ENCODE results near the gene STX16.

Gene STX16

DNA sequence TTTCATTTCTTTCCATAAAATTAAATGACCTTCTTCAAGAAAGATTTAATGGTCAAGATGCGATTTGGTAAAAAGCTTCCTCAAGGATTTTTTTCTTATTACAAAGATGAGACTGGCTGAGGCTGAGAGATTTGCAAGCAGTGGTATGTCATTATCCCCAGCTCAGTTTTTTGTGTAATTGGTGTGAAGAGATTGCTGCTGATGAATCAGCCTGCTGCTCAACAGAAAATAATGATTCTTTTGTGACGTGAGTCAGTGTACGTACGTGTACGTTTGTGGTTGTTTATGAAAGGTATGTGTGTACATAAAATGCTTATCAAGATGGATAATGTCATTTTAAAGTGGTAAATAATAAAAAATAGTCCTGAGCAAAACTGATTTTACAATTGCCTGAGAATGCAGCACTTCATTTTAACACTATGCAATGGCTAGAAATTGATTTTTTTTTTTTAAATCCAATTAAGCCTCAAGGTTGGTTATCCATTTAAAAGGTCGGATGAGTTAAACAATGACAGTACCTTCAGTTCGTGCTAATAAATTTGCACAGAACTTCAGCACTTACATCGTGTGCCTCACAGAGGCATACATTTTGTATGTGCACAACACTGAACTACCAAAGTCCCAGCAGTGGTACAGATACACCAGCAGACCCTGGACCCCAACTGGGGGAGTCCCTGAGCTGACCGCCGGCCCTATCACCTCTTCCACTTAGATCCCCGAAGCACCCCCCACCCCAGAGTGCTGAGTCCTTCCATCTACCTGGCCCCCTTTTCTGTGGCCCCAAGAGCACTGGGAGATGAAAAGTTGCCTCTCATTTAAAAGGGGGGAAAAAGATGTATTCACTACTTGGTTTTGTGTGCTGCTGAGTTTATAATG is 31.8 kb downstream of the STX16 start:
- Histone ChIP-seq H3K4me3 (replicated peaks; ENCODE audit: insufficient read depth, low read length) (no peak overlapping the region), H3K27ac (replicated peaks) (no peak overlapping the region), H3K27me3 (ENCODE audit: insufficient read depth, poor library complexity, severe bottlenecking) (no peaks in the 10 kb centered on the region)
- DNase-seq (ENCODE audit: low read depth in 1 of 2, low spot score in 1 of 2) = no peak
- TF ChIP-seq SPI1 (IDR thresholded peaks at IDR 0.05; ENCODE audit: borderline replicate concordance, low read depth) (no peak), POLR2AphosphoS5 (IDR thresholded peaks at IDR 0.05; ENCODE audit: low read depth) (no peak), GABPA (IDR thresholded peaks at IDR 0.05; ENCODE audit: low read depth) (no peak)
- TF ChIP-seq, protein P1, sequence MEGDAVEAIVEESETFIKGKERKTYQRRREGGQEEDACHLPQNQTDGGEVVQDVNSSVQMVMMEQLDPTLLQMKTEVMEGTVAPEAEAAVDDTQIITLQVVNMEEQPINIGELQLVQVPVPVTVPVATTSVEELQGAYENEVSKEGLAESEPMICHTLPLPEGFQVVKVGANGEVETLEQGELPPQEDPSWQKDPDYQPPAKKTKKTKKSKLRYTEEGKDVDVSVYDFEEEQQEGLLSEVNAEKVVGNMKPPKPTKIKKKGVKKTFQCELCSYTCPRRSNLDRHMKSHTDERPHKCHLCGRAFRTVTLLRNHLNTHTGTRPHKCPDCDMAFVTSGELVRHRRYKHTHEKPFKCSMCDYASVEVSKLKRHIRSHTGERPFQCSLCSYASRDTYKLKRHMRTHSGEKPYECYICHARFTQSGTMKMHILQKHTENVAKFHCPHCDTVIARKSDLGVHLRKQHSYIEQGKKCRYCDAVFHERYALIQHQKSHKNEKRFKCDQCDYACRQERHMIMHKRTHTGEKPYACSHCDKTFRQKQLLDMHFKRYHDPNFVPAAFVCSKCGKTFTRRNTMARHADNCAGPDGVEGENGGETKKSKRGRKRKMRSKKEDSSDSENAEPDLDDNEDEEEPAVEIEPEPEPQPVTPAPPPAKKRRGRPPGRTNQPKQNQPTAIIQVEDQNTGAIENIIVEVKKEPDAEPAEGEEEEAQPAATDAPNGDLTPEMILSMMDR (IDR thresholded peaks at IDR 0.05; ENCODE audit: insufficient read depth, low read length) = no peak
- TF ChIP-seq, protein P2, sequence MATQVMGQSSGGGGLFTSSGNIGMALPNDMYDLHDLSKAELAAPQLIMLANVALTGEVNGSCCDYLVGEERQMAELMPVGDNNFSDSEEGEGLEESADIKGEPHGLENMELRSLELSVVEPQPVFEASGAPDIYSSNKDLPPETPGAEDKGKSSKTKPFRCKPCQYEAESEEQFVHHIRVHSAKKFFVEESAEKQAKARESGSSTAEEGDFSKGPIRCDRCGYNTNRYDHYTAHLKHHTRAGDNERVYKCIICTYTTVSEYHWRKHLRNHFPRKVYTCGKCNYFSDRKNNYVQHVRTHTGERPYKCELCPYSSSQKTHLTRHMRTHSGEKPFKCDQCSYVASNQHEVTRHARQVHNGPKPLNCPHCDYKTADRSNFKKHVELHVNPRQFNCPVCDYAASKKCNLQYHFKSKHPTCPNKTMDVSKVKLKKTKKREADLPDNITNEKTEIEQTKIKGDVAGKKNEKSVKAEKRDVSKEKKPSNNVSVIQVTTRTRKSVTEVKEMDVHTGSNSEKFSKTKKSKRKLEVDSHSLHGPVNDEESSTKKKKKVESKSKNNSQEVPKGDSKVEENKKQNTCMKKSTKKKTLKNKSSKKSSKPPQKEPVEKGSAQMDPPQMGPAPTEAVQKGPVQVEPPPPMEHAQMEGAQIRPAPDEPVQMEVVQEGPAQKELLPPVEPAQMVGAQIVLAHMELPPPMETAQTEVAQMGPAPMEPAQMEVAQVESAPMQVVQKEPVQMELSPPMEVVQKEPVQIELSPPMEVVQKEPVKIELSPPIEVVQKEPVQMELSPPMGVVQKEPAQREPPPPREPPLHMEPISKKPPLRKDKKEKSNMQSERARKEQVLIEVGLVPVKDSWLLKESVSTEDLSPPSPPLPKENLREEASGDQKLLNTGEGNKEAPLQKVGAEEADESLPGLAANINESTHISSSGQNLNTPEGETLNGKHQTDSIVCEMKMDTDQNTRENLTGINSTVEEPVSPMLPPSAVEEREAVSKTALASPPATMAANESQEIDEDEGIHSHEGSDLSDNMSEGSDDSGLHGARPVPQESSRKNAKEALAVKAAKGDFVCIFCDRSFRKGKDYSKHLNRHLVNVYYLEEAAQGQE (IDR thresholded peaks at IDR 0.05; ENCODE audit: insufficient replicate concordance, low read depth) = no peak

DNA sequence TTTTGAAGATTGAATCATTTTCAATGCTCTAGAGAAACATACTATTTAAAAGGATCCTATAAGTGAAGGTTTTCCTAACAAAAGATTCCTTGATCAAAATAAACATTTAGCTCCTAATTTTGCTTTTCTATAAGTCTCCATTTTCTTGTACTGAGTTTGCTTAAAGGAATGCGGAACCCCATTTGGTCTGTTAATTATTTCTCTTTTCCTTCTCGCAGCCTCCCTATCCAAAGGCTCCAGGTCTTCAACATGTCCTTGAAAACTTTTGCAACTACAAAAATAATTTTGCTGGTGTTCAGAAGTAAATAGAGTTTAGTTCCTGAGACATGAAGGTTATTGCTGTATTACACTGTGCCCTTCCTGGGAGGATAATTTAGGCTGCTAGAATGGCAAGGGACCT is 33.2 kb downstream of the STX16 start:
- H3K4me3 ChIP-seq (replicated peaks; ENCODE audit: insufficient read depth, low read length) = no peak overlapping the region
- H3K27me3 ChIP-seq (ENCODE audit: insufficient read depth, poor library complexity, severe bottlenecking) = no peaks in the 10 kb centered on the region
- TF ChIP-seq POLR2AphosphoS5 (IDR thresholded peaks at IDR 0.05; ENCODE audit: low read depth) (no peak), GABPA (IDR thresholded peaks at IDR 0.05; ENCODE audit: low read depth) (no peak), SPI1 (IDR thresholded peaks at IDR 0.05; ENCODE audit: borderline replicate concordance, low read depth) (no peak)
- TF ChIP-seq, protein P2 (IDR thresholded peaks at IDR 0.05; ENCODE audit: insufficient replicate concordance, low read depth) = no peak
- TF ChIP-seq, protein P1 (IDR thresholded peaks at IDR 0.05; ENCODE audit: insufficient read depth, low read length) = no peak
- no peak for DNase-seq (ENCODE audit: low read depth in 1 of 2, low spot score in 1 of 2)
- H3K27ac ChIP-seq (replicated peaks) = no peak overlapping the region

DNA sequence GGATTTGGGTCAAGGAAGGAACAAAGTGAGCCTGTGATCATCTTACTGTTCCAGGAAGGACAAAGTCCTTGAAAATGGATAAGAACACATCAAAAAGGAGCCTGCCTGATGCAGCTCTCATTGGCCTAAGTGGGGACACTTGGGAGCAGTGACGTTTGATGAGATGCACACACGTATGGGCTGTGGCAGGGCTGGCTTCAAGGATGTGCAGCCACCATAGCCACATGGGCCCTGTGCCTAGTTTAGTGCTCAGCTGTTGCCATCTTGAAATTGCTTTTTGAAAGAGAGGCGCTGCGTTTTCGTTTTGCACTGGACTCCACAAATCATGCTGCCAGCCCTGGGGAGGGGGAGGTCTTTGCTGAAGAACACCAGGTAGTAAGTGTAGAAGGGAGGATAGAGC is 34.9 kb downstream of the STX16 start:
- no peak overlapping the region for H3K4me3 ChIP-seq (replicated peaks; ENCODE audit: insufficient read depth, low read length)
- TF ChIP-seq, protein P2 (IDR thresholded peaks at IDR 0.05; ENCODE audit: insufficient replicate concordance, low read depth) = no peak
- TF ChIP-seq GABPA (IDR thresholded peaks at IDR 0.05; ENCODE audit: low read depth) (no peak), SPI1 (IDR thresholded peaks at IDR 0.05; ENCODE audit: borderline replicate concordance, low read depth) (no peak)
- TF ChIP-seq, protein P1 (IDR thresholded peaks at IDR 0.05; ENCODE audit: insufficient read depth, low read length) = no peak
- H3K27ac ChIP-seq (replicated peaks) = no peak overlapping the region
- DNase-seq (ENCODE audit: low read depth in 1 of 2, low spot score in 1 of 2) = no peak
- H3K27me3 ChIP-seq (ENCODE audit: insufficient read depth, poor library complexity, severe bottlenecking) = no peaks in the 10 kb centered on the region

All from HL-60 (cell line).